Measurements from ENCODE around the gene HOXC13. TPM values are rescaled to one million over a fixed set of nuclear protein-coding genes. Genes with fewer than 3 reads are reported as not detected.

HOXC13 gene
- total and polyA plus RNA-seq, 9 of the 15 experiments (the other 6 are each of a cell fraction or from before 2014, with no cell fraction given): 0.03 to 0.29 (median 0.17) TPM; not detected in 2

DNA sequence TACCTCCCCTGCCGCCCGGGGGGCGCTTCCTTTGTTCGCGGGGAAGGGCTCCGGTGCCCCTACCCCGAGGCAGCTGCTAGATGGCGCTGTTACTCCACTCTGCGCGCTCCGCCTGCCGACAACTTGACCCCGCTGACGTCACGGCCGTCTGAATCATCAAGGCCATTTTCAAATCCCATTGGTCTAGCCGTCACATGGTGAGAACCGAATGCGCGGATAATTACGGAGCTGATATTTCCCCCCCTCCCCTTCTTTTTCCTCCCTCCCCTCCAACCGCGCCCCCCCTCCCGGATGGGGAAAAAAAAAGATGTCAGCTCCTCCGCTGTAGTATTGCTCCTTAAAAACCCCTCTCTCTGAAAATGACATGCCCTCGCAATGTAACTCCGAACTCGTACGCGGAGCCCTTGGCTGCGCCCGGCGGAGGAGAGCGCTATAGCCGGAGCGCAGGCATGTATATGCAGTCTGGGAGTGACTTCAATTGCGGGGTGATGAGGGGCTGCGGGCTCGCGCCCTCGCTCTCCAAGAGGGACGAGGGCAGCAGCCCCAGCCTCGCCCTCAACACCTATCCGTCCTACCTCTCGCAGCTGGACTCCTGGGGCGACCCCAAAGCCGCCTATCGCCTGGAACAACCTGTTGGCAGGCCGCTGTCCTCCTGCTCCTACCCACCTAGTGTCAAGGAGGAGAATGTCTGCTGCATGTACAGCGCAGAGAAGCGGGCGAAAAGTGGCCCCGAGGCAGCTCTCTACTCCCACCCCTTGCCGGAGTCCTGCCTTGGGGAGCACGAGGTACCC lies 46.5 kb downstream of the HOXC13 start, which contains the start of gene HOXC10 (continued):
- peak; percentile 93 for TF ChIP-seq ATF3 (IDR thresholded peaks at IDR 0.05)
- 0 out of 2 replicates have a peak, but pooled peaks have one; percentile 46 for TF ChIP-seq ATF3 (CRISPR knock-in tag; conservative IDR thresholded peaks at IDR 0.05)
- no peak for TF ChIP-seq SAFB2 (IDR thresholded peaks at IDR 0.05; ENCODE audit: borderline replicate concordance, low read depth, low read length, severe bottlenecking)
- no peak for TF ChIP-seq KLF1 (tag; IDR thresholded peaks at IDR 0.05)
- TF ChIP-seq, protein P1, sequence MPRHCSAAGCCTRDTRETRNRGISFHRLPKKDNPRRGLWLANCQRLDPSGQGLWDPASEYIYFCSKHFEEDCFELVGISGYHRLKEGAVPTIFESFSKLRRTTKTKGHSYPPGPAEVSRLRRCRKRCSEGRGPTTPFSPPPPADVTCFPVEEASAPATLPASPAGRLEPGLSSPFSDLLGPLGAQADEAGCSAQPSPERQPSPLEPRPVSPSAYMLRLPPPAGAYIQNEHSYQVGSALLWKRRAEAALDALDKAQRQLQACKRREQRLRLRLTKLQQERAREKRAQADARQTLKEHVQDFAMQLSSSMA (CRISPR knock-in tag; IDR thresholded peaks at IDR 0.05): no peak
- TF ChIP-seq L3MBTL2 (IDR thresholded peaks at IDR 0.05): peak; percentile 42; the same call in 1 of the 2 replicates
- no peak for TF ChIP-seq RNF2 (IDR thresholded peaks at IDR 0.05)
- TF ChIP-seq CBFB (CRISPR knock-in tag; IDR thresholded peaks at IDR 0.05): no peak
- no peak for TF ChIP-seq POLR2A (conservative IDR thresholded peaks at IDR 0.05)
- TF ChIP-seq COPS2 (conservative IDR thresholded peaks at IDR 0.05): no peak
- TF ChIP-seq CTCF (IDR thresholded peaks at IDR 0.05 in 2 of 3, conservative IDR thresholded peaks at IDR 0.05 in 1 of 3; ENCODE audit: insufficient read depth in 2 of 3, low read depth in 1 of 3, low read length in 3 of 3): peak; percentile 82 to 95 (median 95)
- TF ChIP-seq PHB (CRISPR knock-in tag; IDR thresholded peaks at IDR 0.05): no peak
- peak; percentile 81 for TF ChIP-seq SMC3 (conservative IDR thresholded peaks at IDR 0.05; ENCODE audit: insufficient read depth, low read depth, low read length)
- TF ChIP-seq, protein P2, sequence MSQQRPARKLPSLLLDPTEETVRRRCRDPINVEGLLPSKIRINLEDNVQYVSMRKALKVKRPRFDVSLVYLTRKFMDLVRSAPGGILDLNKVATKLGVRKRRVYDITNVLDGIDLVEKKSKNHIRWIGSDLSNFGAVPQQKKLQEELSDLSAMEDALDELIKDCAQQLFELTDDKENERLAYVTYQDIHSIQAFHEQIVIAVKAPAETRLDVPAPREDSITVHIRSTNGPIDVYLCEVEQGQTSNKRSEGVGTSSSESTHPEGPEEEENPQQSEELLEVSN (IDR thresholded peaks at IDR 0.05; ENCODE audit: borderline replicate concordance in 1 of 2, extremely low read depth in 1 of 2, insufficient read depth in 1 of 2, insufficient read length in 1 of 2, low read depth in 1 of 2, low read length in 1 of 2, poor library complexity in 1 of 2, severe bottlenecking in 1 of 2): peak; percentile 44 to 64
- TF ChIP-seq KLF10 (CRISPR knock-in tag; IDR thresholded peaks at IDR 0.05): no peak
- TF ChIP-seq PHTF2 (CRISPR knock-in tag; IDR thresholded peaks at IDR 0.05): no peak
- TF ChIP-seq, protein P3, sequence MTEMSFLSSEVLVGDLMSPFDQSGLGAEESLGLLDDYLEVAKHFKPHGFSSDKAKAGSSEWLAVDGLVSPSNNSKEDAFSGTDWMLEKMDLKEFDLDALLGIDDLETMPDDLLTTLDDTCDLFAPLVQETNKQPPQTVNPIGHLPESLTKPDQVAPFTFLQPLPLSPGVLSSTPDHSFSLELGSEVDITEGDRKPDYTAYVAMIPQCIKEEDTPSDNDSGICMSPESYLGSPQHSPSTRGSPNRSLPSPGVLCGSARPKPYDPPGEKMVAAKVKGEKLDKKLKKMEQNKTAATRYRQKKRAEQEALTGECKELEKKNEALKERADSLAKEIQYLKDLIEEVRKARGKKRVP (CRISPR knock-in tag; IDR thresholded peaks at IDR 0.05): no peak
- 0 out of 2 replicates have a peak, but pooled peaks have one; percentile 23 for TF ChIP-seq ETV1 (tag; conservative IDR thresholded peaks at IDR 0.05; ENCODE audit: low read depth)
- peak in 1 of 2 experiments; percentile 71; a peak in 1 of 4 replicates for TF ChIP-seq MAZ (CRISPR knock-in tag; conservative IDR thresholded peaks at IDR 0.05 in 1 of 2, IDR thresholded peaks at IDR 0.05 in 1 of 2)
- TF ChIP-seq TRIM28 (IDR thresholded peaks at IDR 0.05): no peak
- TF ChIP-seq FIP1L1 (IDR thresholded peaks at IDR 0.05; ENCODE audit: low read depth, low read length, poor library complexity, severe bottlenecking): no peak

Measured in K562 (cell line).